Measurements from ENCODE around the gene RAD1.

The RAD1 gene

GRCh38 chr5:34858790-34859189, 56.5 kb downstream of the RAD1 start:
- no peak for DNase-seq

DNA sequence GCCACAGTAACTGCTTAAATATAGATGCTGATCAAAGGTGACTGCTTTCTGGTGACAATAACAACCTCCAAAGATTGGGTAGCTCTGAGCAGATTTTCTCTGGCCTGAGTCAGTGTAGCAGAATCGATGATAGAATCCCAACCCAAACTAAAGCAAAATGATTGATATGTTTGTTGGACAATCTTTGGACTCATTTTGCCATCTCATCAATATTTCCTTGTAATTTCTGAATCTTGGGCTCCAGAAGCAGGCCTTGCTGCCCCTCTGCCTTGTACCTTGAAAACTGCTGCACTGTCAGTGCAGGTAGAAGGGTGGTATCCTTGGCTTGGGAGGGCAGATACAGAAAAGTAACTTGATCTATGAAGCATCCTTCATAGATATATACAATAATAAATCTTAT, 57.4 kb downstream of the RAD1 start:
- DNase-seq = no peak

- no peak for DNase-seq
Measured at GRCh38 chr5:34857161-34857560, 58.1 kb downstream of the RAD1 start.

All from NCI-H1694 (cell line).